Kidney epithelial cell (primary cell): ENCODE results near the gene TMEM237. TPM values are rescaled to one million over a fixed set of nuclear protein-coding genes. Genes with fewer than 3 reads are reported as not detected.
A peak's percentile ranks its signal among the peaks of the same experiment; 100 is the strongest.

ENCODE experiments used
- DNase-seq: peaks from one replicate; pipeline ENCODE4 v3.0.0-alpha.2; 2010; ENCODE audit warnings: low read depth
- H3K27me3 ChIP-seq: 2 replicates; pipeline ENCODE4 v1.6.0; 2011; ENCODE audit warnings: low read length; ENCODE audit not compliant: control insufficient read depth, insufficient read depth
- H3K36me3 ChIP-seq: 2 replicates; pipeline ENCODE4 v1.5.1; 2011; ENCODE audit warnings: low read length; ENCODE audit not compliant: control insufficient read depth, insufficient read depth
- H3K4me3 ChIP-seq: 2 replicates; pipeline ENCODE4 v1.5.1; 2011; ENCODE audit warnings: low read depth, mild to moderate bottlenecking, control low read depth, low read length
- CTCF ChIP-seq: IDR thresholded peaks from 2 replicates; pipeline ENCODE4 v1.5.1; 2011; ENCODE audit warnings: mild to moderate bottlenecking, moderate library complexity, low read length, control low read depth, inconsistent platforms; ENCODE audit not compliant: insufficient read depth, poor library complexity, severe bottlenecking
- total RNA-seq: library from RNA; depleted of rRNA; stranded (reverse); fragments of >200 nt; gene quantifications from 2 replicates; pipeline ENCODE4 v1.2.3, GENCODE V29; 2015

Gene TMEM237
- total RNA-seq, 1 donor from 2014 or later: 24.4 TPM

DNA sequence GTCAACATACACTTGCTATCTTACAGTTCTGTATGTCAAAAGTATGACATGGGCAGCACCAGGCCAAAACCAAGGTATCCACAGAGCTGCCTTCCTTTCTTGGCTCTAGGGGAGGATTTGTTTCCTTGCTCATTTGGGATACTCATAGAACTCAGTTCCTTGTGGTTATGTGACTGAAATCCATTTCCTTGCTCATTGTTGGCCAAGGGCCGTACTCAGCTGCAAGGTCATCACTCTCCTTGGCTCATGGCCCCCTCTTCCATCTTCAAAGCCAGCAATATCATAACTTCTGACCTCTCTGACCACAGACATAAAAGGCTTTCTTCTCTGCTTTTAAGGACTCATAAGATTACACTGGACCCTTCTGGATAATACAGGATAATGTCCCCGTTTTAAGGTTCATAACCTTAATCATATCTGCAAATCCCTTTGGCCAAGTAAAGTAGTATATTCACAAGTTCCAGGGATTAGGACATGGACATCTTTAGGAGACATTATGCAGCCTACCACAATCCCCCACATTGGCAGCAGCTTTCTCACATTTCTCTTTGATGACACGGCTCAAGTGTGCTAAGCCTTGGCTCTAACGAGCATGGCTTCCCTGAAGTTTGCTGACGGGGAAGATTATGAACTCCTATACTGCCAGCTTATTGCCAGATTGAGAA is 20.9 kb downstream of the TMEM237 start:
- H3K27me3 ChIP-seq: no peaks in the 10 kb centered on the region
- TF ChIP-seq CTCF: no peak
- no peak for DNase-seq
- H3K36me3 ChIP-seq: no peaks in the 10 kb centered on the region
- H3K4me3 ChIP-seq: no peak overlapping the region

- DNase-seq: no peak
- Histone ChIP-seq H3K27me3 (no peaks in the 10 kb centered on the region), H3K4me3 (no peak overlapping the region), H3K36me3 (no peaks in the 10 kb centered on the region)
- no peak for TF ChIP-seq CTCF
Observed at GRCh38 chr2:201621293-201621999, 21.9 kb downstream of the TMEM237 start.

DNA sequence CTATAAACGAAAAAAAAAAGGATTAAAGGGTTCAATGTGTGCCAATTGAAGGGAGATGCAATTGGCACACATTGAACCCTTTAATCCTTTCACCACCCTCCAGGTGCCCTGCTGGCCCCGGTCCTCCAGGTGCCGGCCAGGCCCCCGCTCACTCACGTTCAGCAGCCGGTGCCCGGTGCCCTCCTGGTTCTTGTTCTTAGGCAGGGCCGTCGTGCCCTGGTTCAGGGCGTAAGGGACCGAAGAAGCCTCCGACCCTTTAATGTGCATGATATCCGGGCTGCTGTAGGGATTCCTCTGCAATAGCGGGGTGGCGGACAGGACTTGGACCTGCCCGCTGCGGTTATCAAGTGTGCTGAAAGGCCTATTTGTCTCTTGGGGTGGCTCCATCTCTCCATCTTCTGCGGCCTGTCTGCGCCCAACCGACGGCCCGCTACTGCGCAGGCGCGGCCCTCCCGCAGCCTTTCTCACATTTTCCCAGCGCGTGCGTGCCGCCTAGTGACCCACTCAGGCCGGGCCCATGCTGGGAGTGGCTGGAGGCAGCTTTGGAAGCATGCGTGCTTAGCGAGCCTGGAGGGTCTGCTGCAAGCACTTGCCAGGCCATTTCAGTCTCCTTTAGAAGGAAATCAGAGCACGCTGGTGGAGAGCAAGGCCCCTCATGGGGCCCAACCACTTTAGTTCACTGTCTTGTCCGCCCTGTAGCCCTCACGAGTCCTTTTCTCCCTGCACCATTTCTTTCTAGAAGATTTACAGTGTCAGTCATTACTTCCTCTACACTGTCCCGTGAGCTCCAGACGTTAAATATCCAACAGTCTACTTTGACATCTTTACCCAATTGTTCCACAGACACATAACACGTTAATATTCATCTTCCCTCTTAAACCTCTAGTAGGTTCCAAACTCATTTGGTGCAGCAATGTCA is 24.3 kb downstream of the TMEM237 start:
- DNase-seq: no peak
- Histone ChIP-seq H3K36me3 (no peaks in the 10 kb centered on the region), H3K4me3 (peak overlapping the region; percentile 8), H3K27me3 (no peaks in the 10 kb centered on the region)
- peak; percentile 40 for TF ChIP-seq CTCF

- no peaks in the 10 kb centered on the region for H3K36me3 ChIP-seq
- no peak overlapping the region for H3K4me3 ChIP-seq
- TF ChIP-seq CTCF: no peak
- H3K27me3 ChIP-seq: no peaks in the 10 kb centered on the region
- DNase-seq: no peak
Observed at GRCh38 chr2:201608021-201608420, 35.3 kb downstream of the TMEM237 start.

DNA sequence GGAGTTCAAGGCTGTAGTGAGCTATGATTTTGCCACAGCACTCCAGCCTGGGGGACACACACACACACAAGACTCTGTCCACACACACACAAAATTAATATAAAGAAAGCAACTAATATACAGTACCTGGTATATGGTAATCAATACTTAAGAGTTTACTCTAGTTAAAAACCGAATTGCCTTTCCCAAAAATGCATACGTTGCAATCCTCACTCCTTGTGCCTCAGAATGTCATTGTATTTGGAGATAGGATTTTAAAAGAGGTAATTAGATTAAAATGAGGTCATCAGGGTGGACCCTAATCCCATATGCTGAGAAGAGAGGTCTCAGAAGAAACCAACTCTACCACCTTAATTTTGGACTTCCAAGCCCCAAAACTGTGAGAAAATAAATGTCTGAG is 35.7 kb downstream of the TMEM237 start:
- no peak for DNase-seq
- TF ChIP-seq CTCF: no peak
- H3K27me3 ChIP-seq: no peaks in the 10 kb centered on the region
- no peak overlapping the region for H3K4me3 ChIP-seq
- no peaks in the 10 kb centered on the region for H3K36me3 ChIP-seq
